GM12878 (cell line): ENCODE data around the gene NR6A1. TPM values are rescaled to one million over a fixed set of nuclear protein-coding genes. Genes with fewer than 3 reads are reported as not detected.

Experiments
- ATAC-seq: fragments of 200-7000 bp; cut with Tn5 transposase; 3 replicates; pipeline ENCODE4 v1.9.1; 2020; ENCODE audit warnings: mild to moderate bottlenecking, moderate library complexity
- BruUV-seq: library from RNA; stranded (reverse); fragments of 400-500 nt; replicated peaks from 2 replicates; lab custom pipeline; 2021; lab: Mats Ljungman, UMichigan
- CTCF ChIA-PET: fragments of 300-600 bp; sonication (Branson Sonifier 250); formaldehyde crosslinking; extraction: SDS; loops from one replicate; lab custom pipeline; 2021; ENCODE audit warnings: inconsistent platforms; lab: Yijun Ruan, JAX
- POLR2A ChIA-PET: fragments of 350-600 bp; formaldehyde crosslinking; extraction: SDS; loops from one replicate; lab custom pipeline; 2021; ENCODE audit warnings: inconsistent platforms; lab: Charles Lee
- RAD21 ChIA-PET: fragments of 300-600 bp; sonication (Branson Sonifier 250); formaldehyde crosslinking; loops from one replicate; lab custom pipeline; 2023; ENCODE audit warnings: antibody characterized with exemption; ENCODE audit not compliant: unreplicated experiment; lab: Charles Lee
- SMC1A ChIA-PET: fragments of 300-600 bp; sonication (Branson Sonifier 250); formaldehyde crosslinking; loops from one replicate; lab custom pipeline; 2023; ENCODE audit not compliant: unreplicated experiment, uncharacterized antibody; lab: Charles Lee
- DNase-seq: peaks from one replicate; pipeline ENCODE4 v3.0.0-alpha.2; 2011; ENCODE audit warnings: low read depth, low spot score
- FAIRE-seq: peaks from 3 replicates; lab custom pipeline; 2011; peaks lifted over from hg19 to GRCh38; lab: Jason Lieb, UNC
- H2AFZ ChIP-seq: 2 replicates; pipeline ENCODE4 v1.6.0; 2011; ENCODE audit warnings: low read depth, low read length, control low read depth; ENCODE audit not compliant: control insufficient read depth
- H3K27ac ChIP-seq: 2 replicates; pipeline ENCODE4 v1.5.1; 2011; ENCODE audit warnings: control low read depth; ENCODE audit not compliant: control insufficient read depth, insufficient read depth
- H3K27me3 ChIP-seq, 2 experiments: replicated peaks in 1 of 2; 2 replicates each; pipeline versions ENCODE4 v1.6.0 to v1.6.1; 2011; ENCODE audit warnings: low read length in 1 of 2; ENCODE audit not compliant: control insufficient read depth in 2 of 2, insufficient read depth in 2 of 2
- H3K36me3 ChIP-seq, 2 experiments: 2 replicates each; pipeline ENCODE4 v1.5.1; 2011; ENCODE audit warnings: low read length in 1 of 2; ENCODE audit not compliant: control insufficient read depth in 2 of 2, insufficient read depth in 2 of 2
- H3K4me1 ChIP-seq: 2 replicates; pipeline ENCODE4 v1.6.1; 2011; ENCODE audit warnings: mild to moderate bottlenecking, low read length, moderate library complexity, mixed read lengths; ENCODE audit not compliant: control insufficient read depth, insufficient read depth
- H3K4me2 ChIP-seq: 2 replicates; pipeline ENCODE4 v1.6.0; 2011; ENCODE audit warnings: control low read depth; ENCODE audit not compliant: control insufficient read depth, insufficient read depth
- H3K4me3 ChIP-seq: fragments of 200-600 bp; sonication (generic); 2 replicates; pipeline ENCODE4 v1.5.1; 2016
- H3K79me2 ChIP-seq: 2 replicates; pipeline ENCODE4 v1.6.0; 2011; ENCODE audit warnings: low read length; ENCODE audit not compliant: control insufficient read depth, insufficient read depth
- H3K9ac ChIP-seq: 2 replicates; pipeline ENCODE4 v1.8.0; 2011; ENCODE audit warnings: low read length, control low read depth, mixed read lengths; ENCODE audit not compliant: control insufficient read depth, insufficient read depth
- H3K9me3 ChIP-seq: replicated peaks from 3 replicates; pipeline ENCODE4 v1.5.1; 2011; ENCODE audit warnings: mild to moderate bottlenecking, low read length; ENCODE audit not compliant: control insufficient read depth, insufficient read depth
- H4K20me1 ChIP-seq: 2 replicates; pipeline ENCODE4 v1.6.0; 2011; ENCODE audit not compliant: control insufficient read depth, insufficient read depth
- ASH2L ChIP-seq: fragments of 300-600, 200-600 bp; sonication (generic); IDR thresholded peaks from 2 replicates; pipeline ENCODE4 v1.6.1; 2017; ENCODE audit warnings: low read depth, mild to moderate bottlenecking, borderline replicate concordance
- CBX5 ChIP-seq: sonication (generic); IDR thresholded peaks from 2 replicates; pipeline ENCODE4 v1.6.1; 2016; ENCODE audit warnings: low read depth, moderate library complexity, mild to moderate bottlenecking, inconsistent platforms
- ESRRA ChIP-seq: IDR thresholded peaks from 2 replicates; pipeline ENCODE4 v1.6.1; 2012; ENCODE audit warnings: mild to moderate bottlenecking, low read length, improper control_type of control experiment
- NR2C2 ChIP-seq: IDR thresholded peaks from 2 replicates; pipeline ENCODE4 v1.6.1; 2011; ENCODE audit warnings: borderline replicate concordance, low read depth; ENCODE audit not compliant: control insufficient read depth, insufficient read length
- NR2F1 ChIP-seq: fragments of 450-650 bp; conservative IDR thresholded peaks from 2 replicates; pipeline ENCODE4 v1.6.1; 2017; ENCODE audit warnings: mild to moderate bottlenecking
- RCOR1 ChIP-seq: conservative IDR thresholded peaks from 2 replicates; pipeline ENCODE4 v1.6.1; 2012; ENCODE audit warnings: low read depth, low read length, improper control_type of control experiment
- SMAD5 ChIP-seq: IDR thresholded peaks from 2 replicates; pipeline ENCODE4 v1.6.1; 2016; ENCODE audit warnings: antibody characterized with exemption, low read depth
- SRF ChIP-seq, 2 experiments: IDR thresholded peaks; 2 replicates each; pipeline ENCODE4 v1.6.1; 2011; ENCODE audit warnings: low read depth in 2 of 2, low read length in 2 of 2, mild to moderate bottlenecking in 1 of 2, moderate library complexity in 1 of 2
- SUPT20H ChIP-seq: IDR thresholded peaks from 2 replicates; pipeline ENCODE4 v1.6.1; 2011; ENCODE audit warnings: low read depth, mild to moderate bottlenecking, low read length, moderate library complexity, borderline replicate concordance; ENCODE audit not compliant: control insufficient read depth
- TCF12 ChIP-seq: IDR thresholded peaks from 2 replicates; pipeline ENCODE4 v1.6.1; 2011; ENCODE audit warnings: low read depth, mild to moderate bottlenecking, low read length
- ZNF207 ChIP-seq: fragments of 450-650 bp; IDR thresholded peaks from 2 replicates; pipeline ENCODE4 v1.6.1; 2014; ENCODE audit warnings: antibody characterized with exemption, mild to moderate bottlenecking, borderline replicate concordance
- ZNF24 ChIP-seq: fragments of 450-650 bp; IDR thresholded peaks from 2 replicates; pipeline ENCODE4 v1.6.1; 2017; ENCODE audit warnings: antibody characterized with exemption, mild to moderate bottlenecking
- WGBS: methylation state at CpG from one replicate; pipeline ENCODE4 v1.1.6; 2016; ENCODE audit warnings: low lambda C conversion rate; ENCODE audit not compliant: insufficient replicate concordance, insufficient coverage; ENCODE audit errors: missing lambda C conversion rate; 5-methylcytosine and 5-hydroxymethylcytosine counted together
- in situ Hi-C: fragments of 300-500 bp; cut with MboI; formaldehyde crosslinking; loops from 9 replicates; pipeline ENCODE4 v1.14.3; 2018; ENCODE audit warnings: mixed read lengths
- intact Hi-C: fragments of 100-400 bp; cut with micrococcal nuclease; formaldehyde crosslinking; loops from one replicate; pipeline ENCODE4 v1.14.2; 2022; ENCODE audit not compliant: unreplicated experiment
- polyA plus RNA-seq, 11 experiments: library from polyadenylated mRNA; depleted of rRNA in 4 of 11; unstranded in 6 of 11; stranded (reverse) in 5 of 11; fragments of >200 nt; fragmentation: Nextera tagmentation in 4 of 11; fragmentation: Illumina TruSeq in 1 of 11; extraction: Ambion mirVana in 4 of 11; extraction: Trizol in 1 of 11; gene quantifications; 1 replicate in 1 of 11; 2 replicates in 10 of 11; pipeline versions ENCODE4 v1.2.1 to v1.2.3, GENCODE V29; 2011 to 2016; ENCODE audit warnings: inconsistent platforms in 2 of 11, missing spikeins in 2 of 11, low read depth in 1 of 11
- total RNA-seq, 4 experiments: library from RNA; depleted of rRNA in 3 of 4; stranded (reverse); fragments of >200 nt in 3 of 4; fragmentation: Illumina TruSeq in 1 of 4; extraction: Trizol in 1 of 4; gene quantifications; 2 replicates each; pipeline versions ENCODE4 v1.2.1 to v1.2.3, GENCODE V29; 2013 to 2021
- TF ChIP-seq, protein P1 (sequence below): fragments of 450-650 bp; IDR thresholded peaks from 2 replicates; pipeline ENCODE4 v1.6.1; 2017; ENCODE audit warnings: antibody characterized with exemption, mild to moderate bottlenecking, moderate library complexity

The NR6A1 gene
- total and polyA plus RNA-seq, 10 of the 15 experiments (the other 5 are each of a cell fraction or from before 2014, with no cell fraction given), result 1.2 to 9.2 (median 4.6) TPM

DNA sequence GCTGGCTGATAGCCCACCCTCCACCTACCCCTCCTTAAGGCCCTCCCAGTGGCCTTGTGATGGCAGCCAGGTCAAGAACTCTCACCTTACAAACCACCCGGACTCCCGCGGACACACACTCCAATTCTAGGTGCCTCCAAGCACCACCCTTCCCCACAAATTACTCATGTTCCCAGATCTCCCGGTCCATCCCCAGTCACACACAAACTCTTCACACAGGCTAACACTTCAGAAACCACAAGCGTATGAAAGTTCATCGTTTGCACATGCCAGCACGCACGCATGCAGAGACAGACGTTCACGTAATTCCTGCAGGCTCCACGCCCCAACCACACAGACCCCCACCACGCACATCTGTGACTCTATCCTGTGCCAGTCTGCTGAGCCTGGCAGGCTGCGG is 281.9 kb downstream of the NR6A1 start:
- ChIA-PET SMC1A (no interaction called here), CTCF (interaction anchor here (0.6 kb wide), 1 partner anchor 22 kb away, joined by 4 read pairs; no protein-coding TSS in a partner anchor), RAD21 (no interaction called here), POLR2A (no interaction called here)
- FAIRE-seq (no peak), DNase-seq (no peak), ATAC-seq (no peak)
- no peaks in the 10 kb centered on the region for H3K36me3 ChIP-seq
- no peak for TF ChIP-seq RCOR1
- no peak overlapping the region for H2AFZ ChIP-seq
- H3K27me3 ChIP-seq, result peaks cover 0 to 2% of the 10 kb centered on the region in 2 experiments; a peak in 2 of 4 replicates
- no TSS peak for BruUV-seq
- no peak overlapping the region for H3K4me2 ChIP-seq
- H3K9ac ChIP-seq, result no peak overlapping the region
- no peak overlapping the region for H3K4me3 ChIP-seq
- no peaks in the 10 kb centered on the region for H3K9me3 ChIP-seq
- intact Hi-C loops (no loop called here), in situ Hi-C loops (no loop called here)
- H3K79me2 ChIP-seq, result no peaks in the 10 kb centered on the region
- peaks cover 7% of the 10 kb centered on the region for H3K4me1 ChIP-seq
- no peak overlapping the region for H3K27ac ChIP-seq
- WGBS, result 58% methylated on average over 13 of the region's 13 CpGs
- H4K20me1 ChIP-seq, result no peaks in the 10 kb centered on the region

- TF ChIP-seq SMAD5 (no peak), SUPT20H (no peak), SRF (IDR thresholded peaks at IDR 0.05; ENCODE audit: low read depth in 2 of 2, low read length in 2 of 2) (no peak), NR2F1 (no peak), TCF12 (no peak), ZNF207 (no peak), CBX5 (no peak), ZNF24 (no peak), ESRRA (no peak), NR2C2 (no peak), ASH2L (no peak)
- TF ChIP-seq, protein P1, sequence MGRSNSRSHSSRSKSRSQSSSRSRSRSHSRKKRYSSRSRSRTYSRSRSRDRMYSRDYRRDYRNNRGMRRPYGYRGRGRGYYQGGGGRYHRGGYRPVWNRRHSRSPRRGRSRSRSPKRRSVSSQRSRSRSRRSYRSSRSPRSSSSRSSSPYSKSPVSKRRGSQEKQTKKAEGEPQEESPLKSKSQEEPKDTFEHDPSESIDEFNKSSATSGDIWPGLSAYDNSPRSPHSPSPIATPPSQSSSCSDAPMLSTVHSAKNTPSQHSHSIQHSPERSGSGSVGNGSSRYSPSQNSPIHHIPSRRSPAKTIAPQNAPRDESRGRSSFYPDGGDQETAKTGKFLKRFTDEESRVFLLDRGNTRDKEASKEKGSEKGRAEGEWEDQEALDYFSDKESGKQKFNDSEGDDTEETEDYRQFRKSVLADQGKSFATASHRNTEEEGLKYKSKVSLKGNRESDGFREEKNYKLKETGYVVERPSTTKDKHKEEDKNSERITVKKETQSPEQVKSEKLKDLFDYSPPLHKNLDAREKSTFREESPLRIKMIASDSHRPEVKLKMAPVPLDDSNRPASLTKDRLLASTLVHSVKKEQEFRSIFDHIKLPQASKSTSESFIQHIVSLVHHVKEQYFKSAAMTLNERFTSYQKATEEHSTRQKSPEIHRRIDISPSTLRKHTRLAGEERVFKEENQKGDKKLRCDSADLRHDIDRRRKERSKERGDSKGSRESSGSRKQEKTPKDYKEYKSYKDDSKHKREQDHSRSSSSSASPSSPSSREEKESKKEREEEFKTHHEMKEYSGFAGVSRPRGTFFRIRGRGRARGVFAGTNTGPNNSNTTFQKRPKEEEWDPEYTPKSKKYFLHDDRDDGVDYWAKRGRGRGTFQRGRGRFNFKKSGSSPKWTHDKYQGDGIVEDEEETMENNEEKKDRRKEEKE, result no peak
- TF ChIP-seq, all 136 proteins: peak for 0
- no peak overlapping the region for H3K4me2 ChIP-seq
- H2AFZ ChIP-seq, result no peak overlapping the region
- in situ Hi-C loops, result no loop called here
- WGBS, result 54% methylated on average over 8 of the region's 8 CpGs
- H4K20me1 ChIP-seq, result no peaks in the 10 kb centered on the region
- ChIA-PET RAD21 (no interaction called here), CTCF (interaction anchor here (0.6 kb wide), 2 partner anchors 22 to 70 kb away, joined by 4 to 5 read pairs; no protein-coding TSS in a partner anchor), SMC1A (no interaction called here), POLR2A (no interaction called here)
- FAIRE-seq (no peak), DNase-seq (no peak), ATAC-seq (no peak)
- H3K4me1 ChIP-seq, result peaks cover 2% of the 10 kb centered on the region
- BruUV-seq, result no TSS peak
- no peaks in the 10 kb centered on the region for H3K9me3 ChIP-seq
- intact Hi-C loops, result no loop called here
- H3K79me2 ChIP-seq, result no peaks in the 10 kb centered on the region
- no peak overlapping the region for H3K27ac ChIP-seq
- peaks cover 0 to 2% of the 10 kb centered on the region in 2 experiments; a peak in 2 of 4 replicates for H3K27me3 ChIP-seq
- H3K9ac ChIP-seq, result no peak overlapping the region
- H3K4me3 ChIP-seq, result no peak overlapping the region
- no peaks in the 10 kb centered on the region for H3K36me3 ChIP-seq
Observed at GRCh38 chr9:124488641-124489210, 282.4 kb downstream of the NR6A1 start.
